GM10248 (cell line): ENCODE measurements around the gene HOXD9.

Experiments
- CTCF ChIA-PET: fragments of 300-600 bp; sonication (Branson Sonifier 250); formaldehyde crosslinking; extraction: SDS; loops from one replicate; lab custom pipeline; 2021; ENCODE audit warnings: antibody characterized with exemption; lab: Yijun Ruan, JAX
- POLR2A ChIA-PET: fragments of 350-650 bp; sonication (Branson Sonifier 250); formaldehyde crosslinking; extraction: SDS; loops from one replicate; lab custom pipeline; 2020; ENCODE audit warnings: antibody characterized with exemption; lab: Yijun Ruan, JAX
- DNase-seq: peaks from one replicate; pipeline ENCODE4 v3.0.0; 2012; ENCODE audit errors: extremely low spot score
- CTCF ChIP-seq: IDR thresholded peaks from 2 replicates; pipeline ENCODE4 v1.5.1; 2012; ENCODE audit warnings: mild to moderate bottlenecking, low read depth; ENCODE audit errors: extremely low read depth, missing control alignments, control extremely low read depth

HOXD9 gene

DNA sequence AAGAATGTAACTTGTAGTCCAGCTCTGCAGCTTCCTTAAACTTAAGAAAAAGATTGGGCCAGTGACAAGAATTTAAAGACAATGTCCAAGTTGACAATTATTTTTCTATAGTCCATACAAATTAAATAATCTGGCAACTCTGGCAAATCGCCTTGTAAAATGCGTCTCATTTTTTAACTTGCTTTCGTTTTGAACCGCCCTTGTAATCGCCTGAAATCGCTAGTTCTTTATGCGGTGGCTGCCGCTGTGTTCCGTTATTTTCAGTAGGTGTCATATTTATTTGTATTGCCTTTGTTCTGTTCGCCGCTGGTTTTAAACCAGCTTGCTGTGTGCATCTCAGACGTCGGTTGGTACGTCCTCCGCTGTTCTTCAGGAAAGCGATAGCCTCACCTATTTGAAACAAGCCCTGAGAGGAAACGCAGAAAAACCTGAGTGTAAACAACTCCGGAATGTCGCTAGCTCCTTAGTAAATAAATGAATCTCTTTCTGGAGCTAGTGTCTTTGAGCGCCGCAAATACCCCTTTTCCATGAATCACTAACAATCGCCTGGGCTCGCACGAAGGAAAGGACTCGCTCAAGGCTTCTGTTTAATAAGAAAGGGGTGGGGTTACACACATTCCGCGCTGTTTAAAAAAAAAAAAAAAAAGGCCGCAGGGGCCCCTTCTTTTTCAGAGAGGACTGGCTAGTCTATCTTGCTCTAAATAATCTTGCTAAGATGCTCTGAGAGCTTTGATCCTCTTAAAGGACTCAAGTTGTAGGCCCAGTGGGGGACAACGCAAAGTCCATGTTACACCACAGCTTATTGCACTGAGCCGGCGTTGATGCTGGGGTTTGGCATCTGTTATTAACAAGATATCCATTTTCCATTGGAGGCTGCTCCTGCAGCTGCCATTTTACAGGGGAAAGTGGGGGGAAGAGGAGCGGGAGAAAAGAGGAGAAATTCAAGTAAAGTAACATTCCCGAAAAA, 10.0 kb downstream of the HOXD9 start:
- DNase-seq, result no peak
- ChIA-PET POLR2A (no interaction called here), CTCF (interaction anchor here (1.2 to 2.5 kb wide), 13 partner anchors 8 to 1016 kb away, joined by 3 to 11 read pairs (median 6); no protein-coding TSS in a partner anchor)
- TF ChIP-seq CTCF, result no peak

DNA sequence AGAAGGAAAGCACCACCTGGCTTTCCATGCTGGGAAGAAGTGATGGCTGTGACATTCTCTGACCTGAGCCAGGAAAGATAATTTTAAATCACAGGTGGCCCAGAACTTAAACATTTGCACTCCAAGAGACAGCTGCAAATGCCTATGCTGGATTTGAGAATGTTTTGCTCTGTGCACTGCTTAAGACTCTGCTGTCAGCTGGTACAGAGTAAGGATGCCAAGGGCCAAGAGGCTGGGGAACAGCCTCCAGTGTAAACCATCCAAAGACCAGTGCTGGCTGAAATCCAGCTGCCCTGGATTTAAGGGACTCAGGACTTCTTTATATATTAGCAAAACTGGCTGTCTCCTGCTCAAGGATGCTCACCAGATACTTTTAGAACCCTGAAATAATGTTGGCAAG, 10.9 kb downstream of the HOXD9 start:
- ChIA-PET POLR2A (no interaction called here), CTCF (interaction anchor here (1.0 to 2.5 kb wide), 6 partner anchors 9 to 519 kb away, joined by 3 to 8 read pairs (median 4); no protein-coding TSS in a partner anchor)
- no peak for DNase-seq
- TF ChIP-seq CTCF, result no peak

DNA sequence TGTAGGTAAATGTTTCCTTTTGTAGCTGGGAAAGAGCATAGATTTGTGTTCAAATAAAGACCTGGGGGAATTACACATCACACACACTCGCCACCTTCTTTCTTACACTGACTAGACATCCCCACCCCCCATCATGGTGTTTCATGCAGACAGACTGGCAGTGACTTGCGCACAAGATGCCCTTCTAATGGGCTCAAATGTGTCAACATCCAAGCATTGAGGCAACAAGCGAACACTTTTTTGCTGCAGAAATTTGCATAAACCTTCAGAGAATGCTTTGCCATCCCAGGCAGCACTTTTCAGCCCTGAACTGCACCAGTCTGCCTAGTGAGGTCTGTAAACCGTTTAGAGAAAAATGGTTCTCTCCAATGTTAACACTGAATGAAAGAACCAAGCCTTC, 11.5 kb downstream of the HOXD9 start:
- TF ChIP-seq CTCF, result no peak
- POLR2A ChIA-PET, result no interaction called here
- CTCF ChIA-PET, result interaction anchor here (1.0 to 2.5 kb wide), 4 partner anchors 9 to 518 kb away, joined by 3 to 8 read pairs (median 6); no protein-coding TSS in a partner anchor
- DNase-seq, result no peak

GRCh38 chr2:176135035-176135440, 12.5 kb downstream of the HOXD9 start:
- POLR2A ChIA-PET, result no interaction called here
- no peak for TF ChIP-seq CTCF
- DNase-seq, result no peak
- CTCF ChIA-PET, result interaction anchor here (2.5 kb wide), 1 partner anchor 517 kb away, joined by 8 read pairs; no protein-coding TSS in a partner anchor

DNA sequence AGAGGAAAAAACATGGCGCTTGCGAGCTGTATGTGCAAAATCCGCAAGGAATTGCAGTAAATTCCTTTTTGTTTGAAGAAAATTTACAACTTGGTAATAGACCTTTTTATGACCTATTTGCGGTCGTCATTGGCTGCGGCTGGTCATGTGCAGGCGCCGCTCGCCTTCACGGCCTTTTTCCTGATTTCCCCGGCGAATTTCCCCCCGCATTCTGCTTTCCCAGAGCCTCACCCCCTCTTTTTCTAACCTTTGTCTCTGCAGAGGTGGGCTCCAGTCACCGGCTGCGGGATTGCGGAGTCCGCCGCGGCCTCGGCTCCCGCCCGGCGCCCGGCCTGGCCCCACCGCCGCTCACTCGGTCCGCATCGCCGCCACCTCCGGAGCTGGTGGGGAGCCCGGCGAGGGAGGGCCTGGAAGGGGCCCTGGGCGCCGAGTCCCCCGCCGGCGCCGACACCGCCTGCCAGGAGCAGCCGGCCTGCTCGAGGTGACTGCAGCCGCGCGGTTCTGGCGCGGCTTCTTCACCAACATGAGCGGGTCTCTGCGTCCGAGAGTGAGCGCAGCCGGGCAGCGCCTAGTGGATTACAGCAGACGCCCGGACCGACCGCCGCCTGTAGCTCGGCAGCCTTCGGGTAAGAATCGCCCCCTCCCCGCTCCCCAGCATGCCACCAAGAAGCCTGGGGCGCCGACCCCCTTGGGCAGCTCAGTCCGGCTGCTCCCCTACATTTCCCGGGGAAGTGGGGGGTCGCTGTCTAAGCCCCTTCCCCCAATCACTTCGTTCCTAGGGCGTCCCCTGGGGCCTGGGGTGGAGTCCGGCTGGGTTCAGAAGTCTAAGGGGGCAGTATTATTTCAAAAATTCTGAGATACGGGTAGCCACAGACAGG, 14.1 kb downstream of the HOXD9 start:
- POLR2A ChIA-PET, result no interaction called here
- CTCF ChIA-PET, result interaction anchor here (1.8 to 5.6 kb wide), 3 partner anchors 10 to 515 kb away, joined by 7 to 124 read pairs (median 9); no protein-coding TSS in a partner anchor
- no peak for TF ChIP-seq CTCF
- no peak for DNase-seq

DNA sequence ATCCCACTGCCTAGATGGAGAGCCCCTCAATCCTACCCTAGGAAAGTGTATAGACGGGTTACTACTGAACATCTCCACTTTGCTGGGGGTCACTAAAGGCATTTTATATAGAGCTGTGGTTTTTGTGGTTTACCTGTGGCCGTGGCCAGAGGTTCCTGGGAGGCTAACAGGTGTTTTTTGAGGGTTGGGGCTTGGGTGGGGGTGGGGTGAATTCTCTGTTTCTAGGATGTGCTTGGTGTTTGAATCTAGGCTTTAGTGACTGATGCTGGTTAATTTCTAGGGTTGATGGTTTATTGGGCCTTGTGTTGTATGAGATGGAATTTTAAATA, 14.7 kb downstream of the HOXD9 start:
- ChIA-PET POLR2A (no interaction called here), CTCF (interaction anchor here (1.8 to 5.6 kb wide), 3 partner anchors 10 to 515 kb away, joined by 7 to 124 read pairs (median 9); no protein-coding TSS in a partner anchor)
- no peak for TF ChIP-seq CTCF
- DNase-seq, result no peak
